GM21786 (cell line): Measurements from ENCODE around the gene SNCB.

Source experiments
- ATAC-seq: cut with Tn5 transposase; IDR thresholded peaks from one replicate; pipeline ENCODE4 v1.9.1; 2021; ENCODE audit not compliant: unreplicated experiment

Gene SNCB

DNA sequence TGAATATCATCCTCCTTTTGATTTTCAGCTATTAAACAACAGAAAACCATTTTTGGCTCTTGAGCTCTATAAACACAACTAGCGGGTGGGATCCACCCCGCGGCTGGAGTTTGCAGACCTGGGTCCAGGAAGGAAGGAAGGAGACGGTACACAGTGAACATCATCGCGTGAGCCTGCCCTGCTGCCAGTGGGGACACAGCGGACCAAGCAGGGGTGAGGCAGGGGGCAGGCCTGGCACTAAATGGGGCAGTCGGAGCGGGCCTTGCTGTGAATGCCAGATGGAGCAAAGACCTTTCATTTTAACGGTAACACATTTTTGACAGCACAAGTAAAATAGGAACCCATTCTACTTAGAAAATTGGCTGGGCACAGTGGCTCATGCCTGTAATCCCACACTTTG, 31.3 kb upstream of the SNCB start:
- ATAC-seq, result no peak

DNA sequence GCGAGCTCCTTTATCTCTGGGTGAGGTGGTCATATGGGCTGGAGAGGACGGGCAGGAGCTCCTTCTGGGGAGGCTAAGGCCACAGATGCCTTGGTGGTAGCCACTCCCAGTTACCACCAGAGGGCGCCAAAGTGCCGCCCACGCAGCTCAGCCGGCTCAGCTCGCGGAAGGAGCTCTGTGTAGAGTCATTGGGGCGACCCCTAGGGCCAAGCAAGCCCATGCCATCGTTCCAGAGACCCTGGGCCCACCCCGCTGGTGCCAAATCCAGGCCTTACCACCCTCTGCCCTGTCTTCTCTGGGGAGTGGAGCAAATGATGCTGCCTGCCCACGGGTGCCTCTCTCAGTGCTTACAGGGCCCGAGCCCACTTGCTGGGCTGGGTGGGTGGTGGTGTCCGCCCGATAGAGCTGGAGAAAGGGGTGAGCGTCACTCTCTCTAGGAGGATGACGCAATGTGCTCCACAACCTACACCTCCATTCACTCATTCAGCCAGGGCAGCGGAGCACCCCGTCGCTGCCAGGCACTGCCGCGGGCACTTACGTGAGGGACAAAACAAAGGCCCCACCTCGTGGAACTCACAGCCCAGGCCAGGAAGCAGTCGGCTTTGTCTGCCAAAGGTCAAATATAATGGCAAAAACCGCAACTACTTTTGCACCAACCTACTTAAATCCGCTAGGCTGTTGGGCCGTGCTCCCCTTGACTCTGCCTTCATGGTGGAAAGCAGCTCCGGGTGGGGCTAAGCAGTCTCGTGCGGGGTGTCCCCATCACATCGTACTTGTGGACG, 30.7 kb upstream of the SNCB start:
- peak; percentile 54 for ATAC-seq

GRCh38 chr5:176660530-176660859, 30.2 kb upstream of the SNCB start:
- ATAC-seq, result peak; percentile 10

DNA sequence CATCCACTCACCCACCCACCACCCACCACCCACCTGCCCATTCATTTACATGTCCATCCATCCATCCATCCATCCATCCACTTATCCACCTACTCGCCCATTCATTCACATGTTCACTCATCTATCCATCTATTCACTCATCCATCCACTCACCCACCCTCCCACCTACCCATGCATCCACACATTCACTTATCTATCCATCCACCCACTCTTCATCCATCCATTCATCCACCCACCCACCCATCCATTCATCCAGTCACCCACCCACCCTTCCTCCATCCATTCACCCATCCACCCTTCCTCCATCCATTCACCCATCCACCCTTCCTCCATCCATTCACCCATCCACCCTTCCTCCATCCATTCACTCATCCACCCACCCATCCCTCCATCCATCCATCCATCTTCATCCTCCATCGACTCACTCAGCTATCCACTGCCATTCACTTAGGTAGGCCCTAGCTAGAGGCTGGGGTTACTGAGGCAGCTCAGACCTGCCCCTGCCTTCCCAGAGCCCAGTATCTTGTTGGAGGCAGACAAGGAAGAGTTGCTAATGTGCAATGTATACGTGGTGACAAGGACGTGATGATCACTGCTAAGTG, 29.6 kb upstream of the SNCB start:
- no peak for ATAC-seq

DNA sequence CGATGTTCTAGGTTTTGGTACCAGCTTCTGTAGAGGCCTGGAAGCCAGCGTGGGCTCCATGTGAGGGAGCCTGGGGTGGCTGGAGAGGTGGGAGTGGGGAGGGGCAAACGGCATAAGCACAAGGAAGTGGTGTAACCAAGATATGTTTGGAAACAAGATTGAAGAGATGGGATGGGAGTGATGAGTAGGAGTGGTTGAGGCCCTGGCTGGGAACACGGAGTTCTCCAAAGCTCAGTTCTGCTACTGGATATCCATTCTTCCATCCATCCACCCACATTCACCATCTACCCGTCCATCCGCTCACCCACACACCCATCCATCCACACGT, 29.1 kb upstream of the SNCB start:
- ATAC-seq, result no peak

DNA sequence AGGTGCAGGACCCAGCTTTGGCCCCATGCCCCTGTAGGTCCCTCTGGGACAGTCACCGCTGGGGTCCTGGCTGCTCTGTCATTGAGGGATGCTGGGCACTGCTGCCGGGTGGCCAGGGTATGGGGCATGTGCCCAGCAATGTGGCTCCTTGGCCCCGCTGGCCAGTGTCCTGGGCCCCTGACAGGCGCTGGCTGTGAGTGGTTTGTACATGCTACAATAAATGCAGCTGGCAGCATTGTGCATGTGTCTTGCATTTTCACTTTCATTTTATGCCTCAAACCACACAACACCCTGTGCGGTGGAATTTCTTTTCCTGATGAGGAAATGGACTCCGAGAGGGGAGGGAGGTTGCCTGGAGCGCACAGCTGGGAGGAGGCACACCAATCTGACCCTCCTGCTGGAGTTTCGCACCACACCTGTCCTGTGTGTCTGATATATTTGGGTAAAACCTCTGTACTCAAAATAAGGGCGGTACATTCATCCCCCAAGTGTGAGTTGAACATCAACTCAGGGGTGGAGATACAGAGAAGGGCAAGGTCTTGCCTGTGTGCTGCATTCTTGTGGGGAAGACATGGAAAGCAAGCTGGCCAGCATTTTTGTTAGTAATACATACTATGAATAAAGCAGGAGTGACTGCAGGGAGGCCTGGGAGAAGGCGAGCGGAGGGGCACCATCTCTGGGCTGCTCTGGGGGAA, 28.6 kb upstream of the SNCB start:
- peak; percentile 46 for ATAC-seq

DNA sequence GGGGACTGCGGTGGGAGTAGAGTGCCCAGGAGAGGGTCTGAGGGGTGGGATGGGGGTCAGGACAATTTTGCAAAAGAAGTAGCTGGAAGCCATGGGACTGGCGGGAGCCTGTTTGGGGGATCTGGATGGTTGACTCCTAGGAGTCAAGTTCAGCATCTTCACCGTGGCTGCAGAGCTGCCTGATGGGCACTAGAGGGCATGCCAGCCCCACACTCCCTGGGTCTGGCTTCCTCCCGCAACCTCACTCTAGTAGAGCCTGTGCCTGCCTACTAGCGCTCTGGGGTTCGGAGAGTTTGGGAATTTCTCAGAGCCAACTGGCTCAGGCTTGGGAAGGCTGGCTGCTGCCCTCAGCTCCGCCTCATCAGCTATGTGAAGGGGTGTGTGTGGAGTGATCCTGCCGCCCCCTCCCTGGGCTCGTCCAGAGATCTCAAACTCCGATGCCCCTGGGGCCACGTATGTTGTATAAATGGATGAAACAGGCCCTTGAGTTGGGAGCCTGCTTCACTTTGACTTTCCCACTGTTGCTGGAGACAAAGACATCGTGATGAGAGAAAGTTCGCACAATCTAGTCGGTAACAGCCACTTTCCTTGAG, 27.8 kb upstream of the SNCB start:
- ATAC-seq, result peak; percentile 57

GRCh38 chr5:176656467-176656990, 26.2 kb upstream of the SNCB start:
- no peak for ATAC-seq

- no peak for ATAC-seq
Observed at GRCh38 chr5:176654856-176655255, 24.5 kb upstream of the SNCB start.

DNA sequence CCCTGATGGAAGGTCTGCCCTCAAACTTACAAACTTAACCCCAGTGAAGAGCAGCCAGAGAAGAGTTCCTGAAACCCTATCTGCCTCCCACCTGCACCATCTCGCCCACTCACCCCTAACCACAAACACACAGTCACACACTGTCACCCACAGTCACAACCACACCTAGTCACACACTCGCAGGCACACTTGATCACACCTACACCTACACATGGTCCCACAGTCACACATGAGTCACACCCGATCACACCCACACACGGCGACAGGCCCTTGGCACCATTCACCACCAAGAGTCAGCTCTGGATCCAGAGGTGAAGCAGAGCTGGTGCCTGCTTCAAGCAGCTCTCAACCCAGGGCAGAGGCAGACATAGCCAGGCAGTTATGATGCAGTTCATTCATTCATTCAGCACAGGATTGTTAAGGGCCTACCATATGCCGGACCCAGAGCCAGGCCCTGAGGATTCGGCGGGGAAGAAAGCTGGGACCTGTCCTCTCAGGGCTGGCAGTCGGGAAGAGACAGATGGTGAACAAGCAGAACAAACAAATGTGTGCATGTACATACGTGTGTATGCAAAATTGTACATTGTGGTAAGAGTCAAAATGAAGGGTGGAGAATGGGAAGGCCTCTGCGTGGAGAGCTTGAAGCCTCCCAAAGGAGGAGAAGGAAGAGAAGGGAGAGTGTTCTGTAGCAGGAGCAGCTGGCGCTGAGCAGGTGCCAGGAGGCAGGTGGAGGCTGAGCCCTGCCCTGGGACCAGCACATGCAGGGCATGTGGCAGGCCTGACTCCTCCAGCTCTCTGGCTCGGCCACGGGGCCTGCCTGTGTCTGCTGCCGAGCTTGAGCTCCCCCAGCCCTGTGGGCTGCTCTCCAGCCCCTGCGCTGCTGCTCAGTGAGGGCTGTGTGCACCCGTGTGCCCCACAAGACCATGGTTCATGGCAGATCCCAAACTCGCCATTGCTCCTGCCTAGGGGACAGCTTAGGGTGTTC, 23.4 kb upstream of the SNCB start:
- ATAC-seq, result no peak

DNA sequence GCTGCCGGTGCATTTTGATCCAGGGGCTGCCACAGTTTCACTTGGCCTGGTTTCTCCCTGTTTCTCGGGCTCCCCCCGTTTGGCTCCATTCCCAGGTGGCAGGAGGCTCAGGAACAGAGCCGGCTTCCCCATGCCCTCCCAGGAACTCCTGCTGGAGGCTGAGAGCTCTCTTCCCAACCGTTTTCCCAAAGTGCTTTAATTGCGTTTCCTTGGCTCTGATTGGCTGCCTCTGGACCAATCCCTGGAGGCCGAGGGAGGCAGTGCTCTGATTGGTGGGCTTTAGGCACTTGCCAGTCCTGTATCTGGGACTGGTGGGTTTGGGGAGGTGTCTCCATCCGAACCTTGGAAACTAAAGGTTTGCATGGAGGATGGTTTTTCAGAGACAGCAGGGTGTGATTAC, 21.8 kb upstream of the SNCB start:
- no peak for ATAC-seq

GRCh38 chr5:176651472-176651980, 21.2 kb upstream of the SNCB start:
- ATAC-seq, result no peak

DNA sequence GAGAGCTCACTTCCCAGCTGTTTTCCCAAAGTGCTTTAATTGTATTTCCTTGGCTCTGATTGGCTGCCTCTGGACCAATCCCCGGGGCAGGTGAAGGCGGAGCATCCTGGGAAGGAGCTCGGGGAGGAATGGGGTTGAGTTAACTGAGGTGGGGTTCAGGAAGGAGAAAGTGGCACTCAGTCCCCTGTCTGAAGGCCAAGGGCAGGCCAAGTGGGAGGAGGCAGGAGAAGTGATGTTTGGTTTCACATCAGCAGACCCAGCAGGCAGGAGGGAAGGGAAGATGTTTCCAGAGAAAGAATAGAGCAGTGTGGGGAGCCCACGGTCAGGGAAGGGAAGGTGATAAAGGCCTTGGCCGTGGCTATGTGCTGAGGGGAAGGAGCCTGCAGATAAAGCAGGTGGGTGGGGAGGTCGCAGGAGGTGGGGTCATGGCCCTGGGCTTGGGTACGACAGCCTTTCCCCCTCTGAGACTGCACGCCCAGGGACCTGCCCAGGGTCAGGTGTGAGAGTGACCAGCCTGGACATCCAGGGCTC, 20.1 kb upstream of the SNCB start:
- ATAC-seq, result no peak

- no peak for ATAC-seq
Observed at GRCh38 chr5:176648474-176649194, 18.3 kb upstream of the SNCB start.

- no peak for ATAC-seq
Observed at GRCh38 chr5:176647843-176648473, 17.6 kb upstream of the SNCB start.

DNA sequence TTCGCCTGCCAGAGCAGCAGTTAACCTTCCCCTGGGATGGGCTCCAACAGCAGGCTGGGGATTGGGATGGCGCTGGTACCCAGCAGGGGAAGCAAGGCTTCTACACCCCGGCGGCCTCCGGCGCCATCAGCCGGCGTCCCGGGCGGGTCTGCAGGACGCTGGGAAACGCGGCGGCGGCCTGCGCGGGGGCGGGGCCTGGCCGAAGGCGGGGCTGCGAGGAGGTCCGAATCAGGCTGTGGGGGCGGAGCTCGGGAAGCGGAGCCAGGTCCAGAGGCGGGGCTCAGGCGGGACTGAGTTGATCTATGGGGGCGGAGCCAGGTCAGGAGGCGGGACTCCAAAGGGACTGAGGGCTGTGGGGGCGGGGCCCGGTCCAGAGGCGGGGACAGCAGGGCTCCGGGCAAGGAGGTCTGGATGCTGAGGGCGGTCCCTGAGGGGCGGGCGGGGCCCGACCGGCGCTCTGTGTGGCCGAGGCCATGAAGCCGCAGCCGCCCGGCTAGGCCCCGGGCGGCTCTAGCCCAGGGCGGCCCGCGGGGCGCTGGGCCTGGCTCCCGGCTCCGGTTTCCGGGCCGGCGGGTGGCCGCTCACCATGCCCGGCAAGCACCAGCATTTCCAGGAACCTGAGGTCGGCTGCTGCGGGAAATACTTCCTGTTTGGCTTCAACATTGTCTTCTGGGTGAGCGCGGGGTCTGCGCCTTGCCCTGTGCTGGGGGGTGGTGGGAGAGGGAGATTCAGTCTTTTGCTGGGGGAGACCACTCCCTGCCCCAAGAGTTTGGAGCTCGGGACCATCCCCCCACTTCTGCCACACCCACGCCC, 16.9 kb upstream of the SNCB start, which contains the start of gene TSPAN17:
TSPAN17 (plus strand) TSS at position 455 of the 813 bp plus-strand sequence; CDS start at position 587, 132 bp downstream.
- ATAC-seq, result peak; percentile 96

- peak; percentile 5 for ATAC-seq
Observed at GRCh38 chr5:176646707-176647029, 16.3 kb upstream of the SNCB start.

DNA sequence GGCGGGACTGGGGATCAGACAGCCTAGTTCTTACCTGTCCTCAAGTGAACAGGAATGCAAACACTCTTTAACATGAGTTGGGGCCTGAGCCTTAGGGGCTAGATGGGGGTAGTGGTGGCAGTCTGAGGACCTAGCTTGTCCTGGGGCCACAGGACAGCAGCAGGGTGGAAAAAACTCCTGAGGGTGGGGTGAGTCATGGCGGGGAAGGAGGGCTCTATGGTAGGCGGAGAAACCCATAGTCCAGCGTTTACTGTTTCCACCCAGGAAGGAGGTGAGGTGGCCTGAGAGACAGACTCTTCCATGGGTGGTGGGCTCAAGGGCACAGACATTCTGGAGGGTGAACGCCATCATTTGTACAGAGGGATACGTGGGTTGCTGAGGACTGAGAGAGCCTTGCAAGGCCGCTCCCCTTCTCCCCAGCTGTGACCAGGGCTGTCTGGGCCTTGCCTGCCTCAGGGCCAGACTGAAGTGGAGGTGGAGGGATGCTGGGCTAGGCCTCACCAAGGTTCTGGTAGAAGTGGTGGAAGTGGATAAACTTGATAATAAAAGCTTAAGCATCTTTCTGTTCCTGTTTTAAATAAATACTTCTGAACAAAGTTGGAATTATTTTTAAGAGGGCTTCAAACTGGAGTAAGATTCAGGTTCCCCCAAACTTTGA, 15.8 kb upstream of the SNCB start:
- ATAC-seq, result no peak
